ENCODE data around the gene TSHZ2.

TSHZ2 gene

GRCh38 chr20:53187392-53188068 lies 215.4 kb downstream of the TSHZ2 start:
- no peak overlapping the region for H3K9ac ChIP-seq (ENCODE audit: low read length)
- DNase-seq: no peak
- H2BK120ac ChIP-seq (ENCODE audit: low read depth, low read length): no peak overlapping the region
- no peaks in the 10 kb centered on the region for H3K36me3 ChIP-seq (ENCODE audit: control insufficient read depth in 1 of 2, insufficient read depth in 2 of 2, low read depth in 1 of 2, low read length in 2 of 2)
- no peak overlapping the region for H3K27ac ChIP-seq (ENCODE audit: low read length, poor library complexity, severe bottlenecking)
- no peaks in the 10 kb centered on the region for H3K9me3 ChIP-seq (ENCODE audit: control insufficient read depth, low read length)
- no peaks in the 10 kb centered on the region for H3K4me1 ChIP-seq (ENCODE audit: control insufficient read depth, insufficient read depth, low read depth, low read length)
- 68% methylated on average over 10 of the region's 10 CpGs for WGBS
- H3K27me3 ChIP-seq (ENCODE audit: control insufficient read depth in 1 of 2, insufficient read depth in 1 of 2, low read length in 2 of 2): no peaks in the 10 kb centered on the region
- no peak overlapping the region for H2AFZ ChIP-seq (ENCODE audit: low read depth, low read length)
- no peak overlapping the region for H2BK15ac ChIP-seq (ENCODE audit: low read depth, poor library complexity, severe bottlenecking)
- no peak overlapping the region for H3K4me3 ChIP-seq (ENCODE audit: insufficient read depth in 1 of 2, low read depth in 1 of 2, low read length in 2 of 2)
- no peak overlapping the region for H4K8ac ChIP-seq (ENCODE audit: low read length)
- H3K4ac ChIP-seq (ENCODE audit: low read depth in 1 of 2, low read length in 2 of 2): no peak overlapping the region
- no peak overlapping the region for H3K18ac ChIP-seq (ENCODE audit: low read depth in 1 of 2, low read length in 2 of 2)
- H3K79me1 ChIP-seq (replicated peaks; ENCODE audit: low read length, poor library complexity, severe bottlenecking): no peaks in the 10 kb centered on the region
- no peak overlapping the region for H2AK5ac ChIP-seq (ENCODE audit: low read length, severe bottlenecking)
- no peak overlapping the region for H2BK5ac ChIP-seq (ENCODE audit: low read depth, low read length, poor library complexity, severe bottlenecking)
- no peak overlapping the region for H3K4me2 ChIP-seq (ENCODE audit: low read length, poor library complexity, severe bottlenecking)
- H2BK12ac ChIP-seq (ENCODE audit: low read length in 2 of 2): no peak overlapping the region
- no peak overlapping the region for H3K23ac ChIP-seq (ENCODE audit: low read length in 2 of 2)
- no peak overlapping the region for H3K14ac ChIP-seq (ENCODE audit: low read length in 2 of 2)
- H4K91ac ChIP-seq (ENCODE audit: low read length): no peak overlapping the region

GRCh38 chr20:53190225-53190624 lies 218.1 kb downstream of the TSHZ2 start:
- 88% methylated on average over 4 of the region's 6 CpGs for WGBS
- no peak overlapping the region for H3K14ac ChIP-seq (ENCODE audit: low read length in 2 of 2)

GRCh38 chr20:53191957-53192356 lies 219.8 kb downstream of the TSHZ2 start:
- no peak overlapping the region for H4K8ac ChIP-seq (ENCODE audit: low read length)
- no peaks in the 10 kb centered on the region for H3K4me1 ChIP-seq (ENCODE audit: control insufficient read depth, insufficient read depth, low read depth, low read length)
- no peak overlapping the region for H2AFZ ChIP-seq (ENCODE audit: low read depth, low read length)
- no peak overlapping the region for H3K4me3 ChIP-seq (ENCODE audit: insufficient read depth in 1 of 2, low read depth in 1 of 2, low read length in 2 of 2)
- H3K18ac ChIP-seq (ENCODE audit: low read depth in 1 of 2, low read length in 2 of 2): no peak overlapping the region
- H3K79me1 ChIP-seq (replicated peaks; ENCODE audit: low read length, poor library complexity, severe bottlenecking): no peaks in the 10 kb centered on the region
- no peak overlapping the region for H2AK5ac ChIP-seq (ENCODE audit: low read length, severe bottlenecking)
- no peak overlapping the region for H3K9ac ChIP-seq (ENCODE audit: low read length)
- H3K36me3 ChIP-seq (ENCODE audit: control insufficient read depth in 1 of 2, insufficient read depth in 2 of 2, low read depth in 1 of 2, low read length in 2 of 2): no peaks in the 10 kb centered on the region
- WGBS: 77% methylated on average over 2 of the region's 2 CpGs
- H3K9me3 ChIP-seq (ENCODE audit: control insufficient read depth, low read length): no peaks in the 10 kb centered on the region
- H3K27me3 ChIP-seq (ENCODE audit: control insufficient read depth in 1 of 2, insufficient read depth in 1 of 2, low read length in 2 of 2): no peaks in the 10 kb centered on the region
- no peak for DNase-seq
- H2BK5ac ChIP-seq (ENCODE audit: low read depth, low read length, poor library complexity, severe bottlenecking): no peak overlapping the region
- H2BK120ac ChIP-seq (ENCODE audit: low read depth, low read length): no peak overlapping the region
- no peak overlapping the region for H4K91ac ChIP-seq (ENCODE audit: low read length)
- H3K4me2 ChIP-seq (ENCODE audit: low read length, poor library complexity, severe bottlenecking): no peak overlapping the region
- no peak overlapping the region for H2BK12ac ChIP-seq (ENCODE audit: low read length in 2 of 2)
- no peak overlapping the region for H3K27ac ChIP-seq (ENCODE audit: low read length, poor library complexity, severe bottlenecking)
- H3K23ac ChIP-seq (ENCODE audit: low read length in 2 of 2): no peak overlapping the region
- H3K14ac ChIP-seq (ENCODE audit: low read length in 2 of 2): no peak overlapping the region
- no peak overlapping the region for H2BK15ac ChIP-seq (ENCODE audit: low read depth, poor library complexity, severe bottlenecking)
- H3K4ac ChIP-seq (ENCODE audit: low read depth in 1 of 2, low read length in 2 of 2): no peak overlapping the region

More at GRCh38 chr20:53190225-53190624, 218.1 kb downstream of the TSHZ2 start:
- Histone ChIP-seq H3K27me3 (ENCODE audit: control insufficient read depth in 1 of 2, insufficient read depth in 1 of 2, low read length in 2 of 2) (no peaks in the 10 kb centered on the region), H3K36me3 (ENCODE audit: control insufficient read depth in 1 of 2, insufficient read depth in 2 of 2, low read depth in 1 of 2, low read length in 2 of 2) (no peaks in the 10 kb centered on the region), H2AFZ (ENCODE audit: low read depth, low read length) (no peak overlapping the region), H3K4me3 (ENCODE audit: insufficient read depth in 1 of 2, low read depth in 1 of 2, low read length in 2 of 2) (no peak overlapping the region), H3K9ac (ENCODE audit: low read length) (no peak overlapping the region), H3K4me1 (ENCODE audit: control insufficient read depth, insufficient read depth, low read depth, low read length) (no peaks in the 10 kb centered on the region), H3K18ac (ENCODE audit: low read depth in 1 of 2, low read length in 2 of 2) (no peak overlapping the region), H2BK120ac (ENCODE audit: low read depth, low read length) (no peak overlapping the region), H3K27ac (ENCODE audit: low read length, poor library complexity, severe bottlenecking) (no peak overlapping the region), H3K79me1 (replicated peaks; ENCODE audit: low read length, poor library complexity, severe bottlenecking) (no peaks in the 10 kb centered on the region), H3K23ac (ENCODE audit: low read length in 2 of 2) (no peak overlapping the region), H2BK5ac (ENCODE audit: low read depth, low read length, poor library complexity, severe bottlenecking) (no peak overlapping the region), H2BK12ac (ENCODE audit: low read length in 2 of 2) (no peak overlapping the region), H3K4ac (ENCODE audit: low read depth in 1 of 2, low read length in 2 of 2) (no peak overlapping the region), H4K8ac (ENCODE audit: low read length) (peak overlapping the region; percentile 50), H2AK5ac (ENCODE audit: low read length, severe bottlenecking) (no peak overlapping the region), H3K9me3 (ENCODE audit: control insufficient read depth, low read length) (no peaks in the 10 kb centered on the region), H2BK15ac (ENCODE audit: low read depth, poor library complexity, severe bottlenecking) (no peak overlapping the region), H3K4me2 (ENCODE audit: low read length, poor library complexity, severe bottlenecking) (no peak overlapping the region), H4K91ac (ENCODE audit: low read length) (no peak overlapping the region)
- no peak for DNase-seq

DNA sequence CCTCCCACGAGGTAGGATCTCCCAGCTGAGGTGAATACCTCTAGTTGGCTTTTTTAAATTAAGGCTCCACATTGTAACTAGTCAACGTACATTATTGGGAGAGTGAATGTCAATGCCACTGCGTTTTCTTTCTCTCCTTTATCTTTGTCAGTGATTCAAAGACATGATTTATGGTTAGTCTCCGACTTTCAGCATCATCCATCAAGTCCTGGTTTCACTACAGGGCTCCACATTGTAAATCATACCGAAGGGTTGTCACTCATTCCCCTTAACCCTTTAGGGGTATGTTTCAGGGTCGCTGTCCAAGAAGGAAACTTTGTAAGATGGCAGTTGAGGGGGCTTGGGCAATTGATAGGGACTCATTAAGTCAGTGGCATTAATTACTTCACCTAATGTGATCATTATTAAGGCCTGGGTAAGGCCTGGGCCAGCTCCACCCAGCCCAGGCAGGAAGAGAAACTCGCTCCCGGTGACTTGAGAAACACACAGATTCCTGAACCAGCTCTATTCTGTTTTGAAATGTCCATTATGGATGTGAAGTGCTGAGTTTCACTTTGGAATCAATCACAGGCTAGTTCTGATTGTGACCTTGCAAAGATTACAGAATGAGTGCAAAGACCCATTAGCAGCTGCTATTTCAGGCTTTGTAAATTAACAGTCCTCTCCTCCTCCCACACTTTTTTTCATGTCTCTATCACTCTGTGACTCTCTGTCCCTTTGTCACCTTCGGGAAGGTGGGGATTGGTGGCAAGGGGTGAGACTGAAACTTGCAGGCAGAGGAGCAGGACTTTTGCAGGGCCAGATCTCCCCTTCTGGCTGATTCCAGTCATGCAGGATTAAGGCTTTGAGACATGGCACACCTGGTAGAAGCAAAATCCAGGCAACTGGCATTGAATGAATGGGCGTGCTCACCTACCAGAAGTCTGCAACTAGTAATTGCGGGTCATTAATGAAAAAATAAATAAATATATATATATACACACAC lies 222.4 kb downstream of the TSHZ2 start:
- Histone ChIP-seq H2BK120ac (ENCODE audit: low read depth, low read length) (no peak overlapping the region), H4K91ac (ENCODE audit: low read length) (no peak overlapping the region), H4K8ac (ENCODE audit: low read length) (no peak overlapping the region), H3K14ac (ENCODE audit: low read length in 2 of 2) (no peak overlapping the region), H3K9me3 (ENCODE audit: control insufficient read depth, low read length) (no peaks in the 10 kb centered on the region), H3K4ac (ENCODE audit: low read depth in 1 of 2, low read length in 2 of 2) (no peak overlapping the region), H2BK12ac (ENCODE audit: low read length in 2 of 2) (no peak overlapping the region), H3K27me3 (ENCODE audit: control insufficient read depth in 1 of 2, insufficient read depth in 1 of 2, low read length in 2 of 2) (no peaks in the 10 kb centered on the region), H3K18ac (ENCODE audit: low read depth in 1 of 2, low read length in 2 of 2) (no peak overlapping the region), H3K27ac (ENCODE audit: low read length, poor library complexity, severe bottlenecking) (no peak overlapping the region), H3K79me1 (replicated peaks; ENCODE audit: low read length, poor library complexity, severe bottlenecking) (no peaks in the 10 kb centered on the region), H3K23ac (ENCODE audit: low read length in 2 of 2) (no peak overlapping the region), H3K4me1 (ENCODE audit: control insufficient read depth, insufficient read depth, low read depth, low read length) (no peaks in the 10 kb centered on the region), H2BK5ac (ENCODE audit: low read depth, low read length, poor library complexity, severe bottlenecking) (no peak overlapping the region), H3K4me2 (ENCODE audit: low read length, poor library complexity, severe bottlenecking) (no peak overlapping the region), H2BK15ac (ENCODE audit: low read depth, poor library complexity, severe bottlenecking) (no peak overlapping the region), H2AFZ (ENCODE audit: low read depth, low read length) (no peak overlapping the region), H3K4me3 (ENCODE audit: insufficient read depth in 1 of 2, low read depth in 1 of 2, low read length in 2 of 2) (no peak overlapping the region), H3K9ac (ENCODE audit: low read length) (no peak overlapping the region), H3K36me3 (ENCODE audit: control insufficient read depth in 1 of 2, insufficient read depth in 2 of 2, low read depth in 1 of 2, low read length in 2 of 2) (no peaks in the 10 kb centered on the region), H2AK5ac (ENCODE audit: low read length, severe bottlenecking) (no peak overlapping the region)
- 71% methylated on average over 7 of the region's 11 CpGs for WGBS
- DNase-seq: no peak

All from mesenchymal stem cell (in vitro differentiated cells and primary cell).